H1 (cell line): Measurements from ENCODE around the gene HLX. TPM values are rescaled to one million over a fixed set of nuclear protein-coding genes. Genes with fewer than 3 reads are reported as not detected.

Source experiments
- CTCF ChIA-PET: fragments of 300-600 bp; sonication (Branson Sonifier 250); formaldehyde crosslinking; loops from one replicate; lab custom pipeline; 2021; ENCODE audit not compliant: partially characterized antibody; lab: Charles Lee
- POLR2A ChIA-PET: fragments of 300-600 bp; sonication (Branson Sonifier 250); formaldehyde crosslinking; loops from one replicate; lab custom pipeline; 2021; ENCODE audit warnings: inconsistent platforms; ENCODE audit not compliant: partially characterized antibody; lab: Charles Lee
- DNase-seq, 2 experiments: peaks; one replicate each; pipeline versions ENCODE4 v3.0.0 to v3.0.0-alpha.2; 2010 to 2022; ENCODE audit warnings: low spot score in 2 of 2, low read depth in 1 of 2, mixed read lengths in 1 of 2
- FAIRE-seq: peaks from 2 replicates; lab custom pipeline; 2011; peaks lifted over from hg19 to GRCh38; lab: Jason Lieb, UNC
- H2AFZ ChIP-seq: 2 replicates; pipeline ENCODE4 v1.8.1; 2012; ENCODE audit warnings: low read length, inconsistent platforms
- H2AK5ac ChIP-seq: 2 replicates; pipeline ENCODE4 v1.6.1; 2013; ENCODE audit warnings: low read depth, low read length
- H2BK120ac ChIP-seq: replicated peaks from 2 replicates; pipeline ENCODE3; 2013; ENCODE audit warnings: low read depth, low read length, inconsistent platforms
- H2BK12ac ChIP-seq: 2 replicates; pipeline ENCODE4 v1.6.1; 2013; ENCODE audit warnings: low read depth, low read length
- H2BK15ac ChIP-seq: 2 replicates; pipeline ENCODE4 v1.6.1; 2013; ENCODE audit warnings: low read length
- H2BK20ac ChIP-seq: 2 replicates; pipeline ENCODE4 v1.6.1; 2013; ENCODE audit warnings: low read length
- H2BK5ac ChIP-seq: 2 replicates; pipeline ENCODE4 v1.6.1; 2013; ENCODE audit warnings: low read depth, low read length
- H3K14ac ChIP-seq: 2 replicates; pipeline ENCODE4 v1.6.1; 2013; ENCODE audit warnings: inconsistent platforms; ENCODE audit not compliant: insufficient read length
- H3K18ac ChIP-seq: 2 replicates; pipeline ENCODE4 v1.6.1; 2013; ENCODE audit warnings: low read length; ENCODE audit errors: extremely low read depth
- H3K23ac ChIP-seq: 2 replicates; pipeline ENCODE4 v1.6.1; 2013; ENCODE audit warnings: inconsistent platforms; ENCODE audit not compliant: insufficient read length
- H3K23me2 ChIP-seq: 2 replicates; pipeline ENCODE4 v1.6.1; 2013; ENCODE audit warnings: low read depth, low read length
- H3K27ac ChIP-seq: 2 replicates; pipeline ENCODE4 v1.6.1; 2011; ENCODE audit warnings: low read depth, low read length, inconsistent platforms
- H3K27me3 ChIP-seq, 4 experiments: replicated peaks in 1 of 4; 1 replicate in 1 of 4; 2 replicates in 3 of 4; pipeline versions ENCODE4 v1.6.1 to v1.8.1; 2011 to 2013; ENCODE audit warnings: low read length in 3 of 4, mild to moderate bottlenecking in 3 of 4, inconsistent platforms in 2 of 4, mixed read lengths in 2 of 4, moderate library complexity in 1 of 4; ENCODE audit not compliant: control insufficient read depth in 3 of 4, insufficient read depth in 3 of 4; ENCODE audit errors: extremely low read depth in 1 of 4
- H3K36me3 ChIP-seq, 4 experiments: 2 replicates each; pipeline versions ENCODE4 v1.6.1 to v1.8.1; 2011 to 2013; ENCODE audit warnings: mild to moderate bottlenecking in 4 of 4, low read length in 3 of 4, moderate library complexity in 2 of 4, control low read depth in 1 of 4, inconsistent platforms in 1 of 4; ENCODE audit not compliant: insufficient read depth in 4 of 4, control insufficient read depth in 2 of 4
- H3K4ac ChIP-seq: replicated peaks from 2 replicates; pipeline ENCODE3; 2013; ENCODE audit warnings: low read length, low read depth, mixed read lengths, inconsistent platforms; ENCODE audit not compliant: insufficient read length
- H3K4me1 ChIP-seq, 4 experiments: replicated peaks in 1 of 4; 1 replicate in 1 of 4; 2 replicates in 3 of 4; pipeline versions ENCODE4 v1.6.1 to v1.8.1; 2011 to 2013; ENCODE audit warnings: low read length in 3 of 4, inconsistent platforms in 2 of 4, mixed read lengths in 1 of 4; ENCODE audit not compliant: insufficient read depth in 4 of 4, control insufficient read depth in 3 of 4
- H3K4me2 ChIP-seq, 2 experiments: 2 replicates each; pipeline versions ENCODE4 v1.6.1 to v1.8.1; 2011 to 2013; ENCODE audit warnings: low read depth in 2 of 2, low read length in 2 of 2, control low read depth in 1 of 2, inconsistent platforms in 1 of 2, mild to moderate bottlenecking in 1 of 2; ENCODE audit not compliant: insufficient read depth in 1 of 2
- H3K4me3 ChIP-seq, 4 experiments: fragments of 200-600, 300-600 bp in 1 of 4; sonication (generic), shearing (Covaris generic), sonication (Bioruptor Twin) in 1 of 4; 2 replicates each; pipeline versions ENCODE4 v1.5.1 to v1.8.1; 2011 to 2016; ENCODE audit warnings: low read length in 4 of 4, low read depth in 3 of 4, control low read depth in 2 of 4, inconsistent platforms in 2 of 4, mild to moderate bottlenecking in 2 of 4, mixed read lengths in 1 of 4, moderate library complexity in 1 of 4; ENCODE audit not compliant: insufficient read depth in 2 of 4; ENCODE audit errors: extremely low read depth in 1 of 4
- H3K56ac ChIP-seq: replicated peaks from 2 replicates; pipeline ENCODE3; 2013; ENCODE audit warnings: low read depth, mild to moderate bottlenecking, mixed read lengths, low read length, inconsistent platforms; ENCODE audit not compliant: insufficient read length
- H3K79me1 ChIP-seq: 2 replicates; pipeline ENCODE4 v1.6.1; 2013; ENCODE audit warnings: low read depth, low read length, control low read depth
- H3K79me2 ChIP-seq, 2 experiments: 2 replicates each; pipeline versions ENCODE4 v1.6.1 to v1.8.1; 2012 to 2013; ENCODE audit warnings: low read length in 2 of 2, mild to moderate bottlenecking in 2 of 2, inconsistent platforms in 1 of 2; ENCODE audit not compliant: insufficient read depth in 2 of 2, control insufficient read depth in 1 of 2
- H3K9ac ChIP-seq, 4 experiments: replicated peaks in 1 of 4; 1 replicate in 1 of 4; 2 replicates in 3 of 4; pipeline versions ENCODE4 v1.6.1 to v1.8.1; 2011 to 2013; ENCODE audit warnings: low read depth in 3 of 4, low read length in 3 of 4, control low read depth in 2 of 4, mild to moderate bottlenecking in 2 of 4, moderate library complexity in 2 of 4, inconsistent platforms in 1 of 4; ENCODE audit errors: extremely low read depth in 1 of 4
- H3K9me3 ChIP-seq, 2 experiments: 2 replicates each; pipeline versions ENCODE4 v1.6.1 to v1.8.1; 2012 to 2013; ENCODE audit warnings: mild to moderate bottlenecking in 2 of 2, moderate library complexity in 2 of 2, control low read depth in 1 of 2, inconsistent platforms in 1 of 2, low read depth in 1 of 2, low read length in 1 of 2, mixed read lengths in 1 of 2; ENCODE audit not compliant: insufficient read depth in 2 of 2
- H4K20me1 ChIP-seq, 2 experiments: replicated peaks in 1 of 2; 2 replicates each; pipeline versions ENCODE3 to v1.8.1; 2011 to 2013; ENCODE audit warnings: inconsistent platforms in 2 of 2, low read length in 2 of 2, mild to moderate bottlenecking in 1 of 2; ENCODE audit not compliant: insufficient read depth in 2 of 2, control insufficient read depth in 1 of 2
- H4K5ac ChIP-seq: 2 replicates; pipeline ENCODE4 v1.6.1; 2013; ENCODE audit warnings: low read length, low read depth, mixed read lengths, inconsistent platforms; ENCODE audit not compliant: insufficient read length
- H4K8ac ChIP-seq: 2 replicates; pipeline ENCODE4 v1.8.0; 2013; ENCODE audit warnings: mild to moderate bottlenecking, moderate library complexity, low read length, inconsistent platforms; ENCODE audit not compliant: insufficient read depth; ENCODE audit errors: extremely low read depth
- H4K91ac ChIP-seq: replicated peaks from 2 replicates; pipeline ENCODE3; 2013; ENCODE audit warnings: low read length, mixed read lengths, inconsistent platforms; ENCODE audit not compliant: insufficient read length
- ASH2L ChIP-seq: fragments of 200-600, 300-600 bp; sonication (generic); IDR thresholded peaks from one replicate; pipeline ENCODE4 v1.7.1; 2017; ENCODE audit warnings: low read length
- CTBP2 ChIP-seq: IDR thresholded peaks from 2 replicates; pipeline ENCODE4 v1.7.0; 2011; ENCODE audit warnings: borderline replicate concordance, mild to moderate bottlenecking, moderate library complexity, mixed read lengths, low read length; ENCODE audit not compliant: insufficient read depth, insufficient read length
- EP300 ChIP-seq, 2 experiments: IDR thresholded peaks; 1 replicate in 1 of 2; 2 replicates in 1 of 2; pipeline ENCODE4 v1.6.1; 2011 to 2012; ENCODE audit warnings: low read depth in 2 of 2, low read length in 2 of 2, mild to moderate bottlenecking in 2 of 2, borderline replicate concordance in 1 of 2, inconsistent platforms in 1 of 2, moderate library complexity in 1 of 2
- GTF2F1 ChIP-seq: IDR thresholded peaks from 2 replicates; pipeline ENCODE4 v1.6.1; 2012; ENCODE audit warnings: low read depth, low read length, improper control_type of control experiment, borderline replicate concordance
- KDM1A ChIP-seq: fragments of 200-600, 300-600 bp; sonication (generic); IDR thresholded peaks from 2 replicates; pipeline ENCODE4 v1.7.1; 2016; ENCODE audit warnings: mild to moderate bottlenecking, low read length, borderline replicate concordance
- KDM5A ChIP-seq: fragments of 200-600 bp; IDR thresholded peaks from 2 replicates; pipeline ENCODE4 v1.7.1; 2012; ENCODE audit warnings: mild to moderate bottlenecking, low read length, inconsistent platforms, mixed read lengths
- NANOG ChIP-seq: IDR thresholded peaks from 2 replicates; pipeline ENCODE4 v1.6.1; 2011; ENCODE audit warnings: low read length, low read depth, mild to moderate bottlenecking, inconsistent platforms; ENCODE audit not compliant: insufficient read depth, poor library complexity, severe bottlenecking
- POLR2AphosphoS5 ChIP-seq: IDR thresholded peaks from 2 replicates; pipeline ENCODE4 v1.6.1; 2011; ENCODE audit warnings: low read depth, low read length
- SIX5 ChIP-seq: IDR thresholded peaks from 2 replicates; pipeline ENCODE4 v1.6.1; 2011; ENCODE audit warnings: mild to moderate bottlenecking, low read depth, low read length
- SRF ChIP-seq: IDR thresholded peaks from 2 replicates; pipeline ENCODE4 v1.6.1; 2011; ENCODE audit warnings: mild to moderate bottlenecking, low read depth, low read length, moderate library complexity
- USF2 ChIP-seq: IDR thresholded peaks from 2 replicates; pipeline ENCODE4 v1.6.1; 2011; ENCODE audit warnings: low read length, improper control_type of control experiment
- WGBS, 2 experiments: shearing (Covaris generic) in 1 of 2; methylation state at CpG; one replicate each; pipeline versions ENCODE4 v1.1.6 to v1.1.7; 2013 to 2015; ENCODE audit warnings: low lambda C conversion rate in 2 of 2, mixed read lengths in 2 of 2, inconsistent platforms in 1 of 2, low coverage in 1 of 2, missing lambda C conversion rate in 1 of 2; ENCODE audit not compliant: insufficient replicate concordance in 2 of 2, insufficient coverage in 1 of 2, insufficient read length in 1 of 2; ENCODE audit errors: extremely low coverage in 1 of 2, missing lambda C conversion rate in 1 of 2; 5-methylcytosine and 5-hydroxymethylcytosine counted together
- polyA plus RNA-seq, 7 experiments: library from polyadenylated mRNA; depleted of rRNA in 3 of 7; stranded (reverse) in 5 of 7; unstranded in 2 of 7; fragments of >200 nt in 5 of 7; fragments of 200-250 nt in 2 of 7; gene quantifications; 1 replicate in 5 of 7; 2 replicates in 1 of 7; 4 replicates in 1 of 7; pipeline versions ENCODE4 v1.2.1 to v1.2.3, GENCODE V29; 2011 to 2013; ENCODE audit warnings: missing spikeins in 2 of 7, mixed read lengths in 2 of 7
- total RNA-seq: library from RNA; stranded (reverse); fragmentation: NEBNext Ultra II Directional; extraction: Animal tissue kit (Norgen Biotek cat#: 25700); gene quantifications from 2 replicates; pipeline ENCODE4 v1.2.1, GENCODE V29; 2021

The HLX gene
- total and polyA plus RNA-seq, 2 of the 8 experiments (the other 6 are each of a cell fraction or from before 2014, with no cell fraction given): 0.11 to 0.30 TPM

DNA sequence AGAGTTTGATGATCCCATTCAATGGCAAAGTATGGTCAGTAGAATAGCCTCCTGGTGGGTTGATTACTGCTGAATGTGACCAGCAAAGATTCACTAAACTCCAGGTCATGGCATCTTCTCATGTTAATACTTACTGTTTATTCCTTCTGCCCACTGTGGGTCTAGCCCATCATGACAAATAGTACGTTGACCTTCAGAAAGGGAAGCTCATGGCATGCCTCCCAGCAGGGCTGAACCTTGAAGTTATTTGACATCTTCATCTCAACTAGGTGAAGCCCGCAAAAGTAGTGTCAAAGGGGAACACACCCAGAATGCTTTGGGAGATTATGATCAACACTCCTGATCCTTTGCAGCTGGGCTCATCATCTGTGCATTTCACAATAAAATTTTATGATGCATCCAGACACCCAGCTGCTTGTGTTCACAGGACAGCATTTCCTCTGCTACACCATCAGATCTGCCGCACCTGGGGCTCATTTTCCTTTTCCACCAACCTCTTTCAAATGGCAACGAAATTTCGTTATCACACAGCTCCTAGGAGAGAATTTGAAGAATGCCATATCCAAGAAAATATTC lies 49.6 kb downstream of the HLX start:
- Histone ChIP-seq H3K79me2 (no peaks in the 10 kb centered on the region), H3K27me3 (no peaks in the 10 kb centered on the region), H3K4me1 (peaks cover 0 to 6% (median 1%) of the 10 kb centered on the region in 4 experiments; a peak in 2 of 7 replicates), H2BK15ac (no peak overlapping the region), H3K23ac (no peak overlapping the region), H4K91ac (no peak overlapping the region), H3K14ac (no peak overlapping the region), H2BK12ac (no peak overlapping the region), H3K27ac (no peak overlapping the region), H3K36me3 (no peaks in the 10 kb centered on the region; a peak in 1 of 8 replicates), H4K5ac (no peak overlapping the region), H3K4ac (no peak overlapping the region), H3K4me3 (no peak overlapping the region), H3K56ac (no peak overlapping the region)
- DNase-seq (no peak), FAIRE-seq (no peak)
- ChIA-PET POLR2A (no interaction called here), CTCF (interaction anchor here (0.9 to 1.0 kb wide), 3 partner anchors 20 to 507 kb away, joined by 3 to 4 read pairs (median 3); no protein-coding TSS in a partner anchor)
- WGBS, 2 experiments: 89% methylated on average over 5 of the region's 5 CpGs; no CpG with 5 or more reads in 1 of the 2 experiments
- TF ChIP-seq KDM5A (no peak), EP300 (IDR thresholded peaks at IDR 0.05; ENCODE audit: borderline replicate concordance in 1 of 2, low read depth in 2 of 2, low read length in 2 of 2) (no peak), SIX5 (no peak), SRF (no peak), POLR2AphosphoS5 (no peak), CTBP2 (no peak), KDM1A (no peak), USF2 (no peak), GTF2F1 (no peak), ASH2L (no peak), NANOG (no peak)
- TF ChIP-seq, all 59 proteins: peak for 0
- no peak overlapping the region for H2BK120ac ChIP-seq
- H2AFZ ChIP-seq: no peak overlapping the region
- H3K23me2 ChIP-seq: no peaks in the 10 kb centered on the region
- H3K4me2 ChIP-seq: no peak overlapping the region
- no peak overlapping the region for H2BK5ac ChIP-seq
- no peak overlapping the region for H3K9ac ChIP-seq
- no peaks in the 10 kb centered on the region for H4K20me1 ChIP-seq
- H3K9me3 ChIP-seq: no peaks in the 10 kb centered on the region
- no peak overlapping the region for H2BK20ac ChIP-seq
- no peak overlapping the region for H3K18ac ChIP-seq
- H2AK5ac ChIP-seq: no peak overlapping the region
- no peaks in the 10 kb centered on the region for H3K79me1 ChIP-seq
- H4K8ac ChIP-seq: no peak overlapping the region
